Stimulated activated CD8-positive, alpha-beta memory T cell treated with anti-CD3 and anti-CD28 coated beads, Interleukin-7, amount 100 ng/mL, for 48 hours (primary cell): ENCODE data around the gene BABAM1.

Source experiments
- DNase-seq, 2 donors: peaks; one replicate each; pipeline ENCODE4 v3.0.0-alpha.2; 2020; ENCODE audit warnings: low read depth in 1 of 2; ENCODE audit errors: extremely low read depth in 1 of 2

BABAM1 gene

GRCh38 chr19:17320435-17320834, 53.2 kb downstream of the BABAM1 start:
- DNase-seq: no peak

DNA sequence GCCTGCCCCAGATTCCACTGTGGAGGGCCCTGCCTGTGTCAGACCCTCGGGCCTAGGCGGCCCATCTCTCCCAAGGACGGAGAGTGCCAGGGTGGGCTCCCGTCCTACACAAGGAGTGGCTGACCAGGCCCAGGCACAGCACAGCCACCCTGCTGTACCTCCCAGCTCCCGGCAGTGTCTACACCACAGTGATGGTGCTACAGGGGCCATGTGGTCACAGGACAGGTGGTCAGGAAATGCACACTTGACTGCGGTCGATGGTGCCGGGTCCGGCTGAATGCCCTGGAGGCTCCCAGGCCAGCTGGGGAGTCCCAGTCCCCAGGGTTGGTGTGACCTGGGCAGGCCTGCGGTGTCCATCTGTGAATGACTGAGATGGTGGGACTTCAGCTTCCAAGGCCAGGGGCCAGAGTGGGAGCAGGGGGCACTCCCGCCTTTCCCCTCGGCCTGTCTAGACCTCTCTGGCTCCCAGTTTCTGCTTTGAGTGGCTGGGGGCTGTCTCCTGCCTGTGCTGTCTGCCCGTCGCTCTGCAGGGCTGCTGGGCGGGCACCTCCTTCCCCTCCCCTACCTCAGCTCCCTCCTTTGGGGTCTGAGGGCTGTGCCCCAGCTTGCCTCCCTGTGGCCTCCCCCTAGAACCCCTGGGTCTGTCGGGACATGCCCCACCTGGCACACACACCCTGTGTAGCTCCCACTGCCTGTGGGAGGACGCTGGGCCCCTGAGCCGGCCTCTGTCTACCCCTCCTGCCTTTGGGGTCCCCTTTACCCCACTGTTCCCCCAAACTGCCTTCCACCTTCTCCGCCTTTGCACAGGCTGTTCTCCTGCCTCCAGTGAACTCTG, 54.6 kb downstream of the BABAM1 start:
- DNase-seq: no peak

DNA sequence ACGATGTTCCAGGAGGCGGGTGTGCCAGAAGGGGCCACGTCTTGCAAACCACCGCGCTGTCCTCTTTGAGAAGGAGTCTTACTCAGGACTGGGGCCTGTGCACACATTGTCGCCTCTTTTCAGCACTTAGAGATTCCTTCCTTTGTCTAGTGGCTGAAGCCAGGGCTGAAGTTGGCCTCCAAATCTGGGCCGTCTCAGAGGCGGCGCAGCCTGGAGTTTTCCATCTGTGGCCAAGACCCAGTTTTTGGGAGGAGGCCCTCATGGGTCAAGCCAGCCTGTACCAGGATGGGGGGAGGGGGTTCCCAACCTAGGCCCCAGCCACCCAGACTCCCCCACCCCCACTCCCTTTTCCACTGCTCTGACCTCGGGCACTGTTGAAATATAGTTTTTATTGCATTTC, 55.6 kb downstream of the BABAM1 start:
- DNase-seq: no peak

DNA sequence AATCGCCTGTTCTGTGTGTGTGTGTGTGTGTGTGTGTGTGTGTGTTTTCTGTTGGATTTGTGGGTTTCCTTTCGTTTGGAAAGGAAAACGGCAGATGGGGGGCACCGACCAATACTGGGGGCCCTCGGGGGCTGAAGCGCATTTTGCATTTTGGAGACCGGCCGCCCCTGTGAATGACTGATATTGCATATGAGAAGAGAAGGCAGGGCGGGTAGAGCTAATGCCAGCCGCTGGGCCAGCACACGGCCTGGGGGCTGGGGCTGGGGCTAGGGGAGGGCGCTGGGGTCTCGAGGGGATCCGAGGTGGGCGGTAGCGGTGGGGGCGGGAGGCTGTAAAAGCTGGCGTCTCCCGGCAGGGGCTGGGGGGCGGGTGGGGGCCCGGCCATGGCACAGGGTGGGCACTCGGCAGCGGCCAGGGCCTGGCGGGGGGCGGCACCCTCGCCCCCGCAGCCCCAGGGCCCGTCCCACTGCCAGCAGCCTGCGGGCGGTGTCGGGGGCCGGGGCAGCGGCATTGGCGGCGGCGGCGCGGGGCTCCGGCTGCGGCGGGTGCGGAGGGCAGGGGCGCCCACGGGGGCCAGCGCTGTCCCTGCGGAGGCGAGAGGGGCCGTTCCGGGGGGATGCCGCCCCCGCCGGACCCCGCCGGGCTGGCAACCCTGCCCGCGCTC, 56.2 kb downstream of the BABAM1 start:
- no peak for DNase-seq

DNA sequence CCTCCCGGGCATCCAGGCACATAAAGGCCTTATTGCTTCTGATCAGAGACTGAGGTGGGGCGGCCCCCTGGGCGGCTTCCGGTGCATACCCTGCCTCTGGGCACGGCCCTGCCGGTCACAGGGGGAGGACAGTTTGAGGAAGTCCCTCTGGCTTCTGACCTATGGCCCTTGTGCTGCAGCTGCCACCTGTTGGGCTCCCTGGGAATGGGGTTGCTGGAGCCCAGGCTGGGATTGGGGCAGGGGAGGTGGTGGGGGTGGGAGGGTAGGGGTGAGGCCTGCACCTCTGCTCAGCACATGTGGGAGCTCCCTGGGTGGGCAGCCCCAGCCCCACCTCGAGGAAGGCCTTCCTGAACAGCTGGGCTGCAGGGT, 56.7 kb downstream of the BABAM1 start:
- no peak for DNase-seq

DNA sequence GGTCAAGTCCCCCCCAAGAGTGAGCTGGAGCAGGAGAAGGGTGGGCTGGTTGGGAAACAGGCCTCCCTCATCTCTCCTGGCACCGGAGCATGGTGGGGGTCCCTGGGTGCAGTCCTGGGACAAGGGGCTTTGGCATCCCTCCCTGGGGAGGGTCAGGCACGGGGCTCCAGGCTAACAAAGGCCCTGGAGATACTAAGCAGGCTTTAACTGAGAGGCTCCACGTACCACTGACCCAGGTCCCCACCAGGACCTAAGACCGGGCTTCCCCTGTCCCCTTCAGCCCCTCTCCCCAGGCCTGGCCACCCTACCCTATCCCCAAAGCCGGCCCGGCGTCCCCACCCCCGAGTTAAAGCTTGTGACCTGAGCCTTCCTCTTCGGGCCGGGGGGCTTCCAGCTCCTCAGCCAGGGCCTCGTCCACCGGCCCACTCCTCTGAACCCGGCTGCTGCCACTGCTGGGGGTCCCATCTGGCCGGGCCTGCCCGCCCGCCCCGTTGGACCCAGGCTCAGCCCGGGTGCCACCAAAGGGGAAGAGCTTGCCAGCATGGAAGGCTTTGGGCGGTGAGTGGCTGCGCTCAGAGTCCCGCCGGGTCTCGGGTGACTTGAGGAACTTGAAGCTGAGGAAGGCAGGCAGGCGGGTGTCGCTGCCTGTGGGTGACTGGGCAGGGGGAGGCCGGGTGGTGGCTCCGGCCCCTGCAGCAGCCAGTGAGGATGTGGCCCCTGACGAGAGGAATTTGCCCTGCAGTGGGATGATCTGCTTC, 57.3 kb downstream of the BABAM1 start:
- no peak for DNase-seq

DNA sequence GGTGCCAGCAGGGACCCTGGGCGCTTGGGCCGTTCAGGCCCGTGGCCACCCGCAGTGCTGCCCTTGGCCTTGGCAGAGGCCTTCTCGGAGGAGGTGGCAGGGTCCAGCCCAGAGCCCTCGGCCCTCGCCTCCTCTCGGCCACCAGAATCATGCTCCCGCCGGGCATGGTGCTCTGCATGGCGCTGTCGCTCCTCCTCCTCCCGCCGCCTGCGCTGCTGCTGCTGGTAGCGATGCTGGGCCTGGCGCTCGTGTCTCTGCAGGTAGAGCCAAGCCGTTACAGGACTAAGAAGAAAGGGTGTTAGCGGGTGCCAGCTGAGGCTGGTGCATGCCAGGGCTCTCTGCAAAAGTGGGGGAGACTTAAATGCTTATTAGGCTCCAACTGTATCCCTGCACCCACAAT, 57.9 kb downstream of the BABAM1 start:
- no peak for DNase-seq

DNA sequence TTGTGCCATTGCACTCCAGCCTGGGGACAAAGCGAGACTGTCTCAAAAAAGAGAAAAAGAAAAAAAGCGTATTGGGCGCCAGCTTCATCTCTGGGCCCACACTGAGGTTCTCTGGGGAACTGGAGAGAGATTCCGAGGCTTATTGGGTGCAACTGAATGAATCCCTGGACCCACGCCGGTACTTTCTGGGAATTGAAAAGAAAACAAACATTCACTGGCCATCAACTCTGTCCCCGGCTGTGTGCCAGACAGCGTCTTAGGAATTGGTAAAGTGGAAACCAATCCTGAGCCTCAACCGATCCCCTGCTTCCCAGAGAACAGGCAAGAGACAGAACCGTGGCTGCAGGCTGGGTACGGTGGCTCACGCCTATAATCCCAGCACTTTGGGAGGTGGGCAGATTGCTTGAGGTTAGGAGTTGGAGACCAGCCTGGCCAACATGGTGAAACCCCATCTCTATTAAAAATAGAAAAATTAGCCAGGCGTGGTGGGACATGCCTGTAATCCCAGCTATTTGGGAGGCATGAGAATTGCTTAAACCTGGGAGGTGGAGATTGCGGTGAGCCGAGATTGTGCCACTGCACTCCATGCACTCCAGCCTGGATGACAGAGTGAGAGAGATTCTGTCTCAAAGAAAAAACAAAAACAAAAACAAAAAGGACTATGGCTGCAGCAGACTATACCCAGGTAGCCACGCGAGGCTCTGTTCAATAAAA, 58.8 kb downstream of the BABAM1 start:
- DNase-seq: no peak

DNA sequence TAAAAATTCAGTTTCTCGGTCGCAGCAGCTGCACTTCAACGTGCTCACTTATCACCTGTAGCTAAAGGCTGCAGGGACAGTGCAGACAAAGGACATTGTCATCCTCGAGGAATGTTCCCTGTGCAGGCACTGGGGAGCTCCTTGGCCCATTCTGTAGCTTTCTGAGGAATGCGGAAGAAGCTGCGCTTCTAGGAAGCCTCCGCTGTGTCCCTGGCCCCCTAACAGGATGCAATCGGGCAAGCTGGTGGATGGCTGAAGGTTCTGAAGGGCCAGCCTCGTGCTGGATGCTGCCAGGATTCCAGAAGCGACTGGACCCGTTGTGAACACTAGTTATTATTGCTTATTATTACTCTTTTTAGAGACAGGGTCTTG, 59.3 kb downstream of the BABAM1 start:
- no peak for DNase-seq

DNA sequence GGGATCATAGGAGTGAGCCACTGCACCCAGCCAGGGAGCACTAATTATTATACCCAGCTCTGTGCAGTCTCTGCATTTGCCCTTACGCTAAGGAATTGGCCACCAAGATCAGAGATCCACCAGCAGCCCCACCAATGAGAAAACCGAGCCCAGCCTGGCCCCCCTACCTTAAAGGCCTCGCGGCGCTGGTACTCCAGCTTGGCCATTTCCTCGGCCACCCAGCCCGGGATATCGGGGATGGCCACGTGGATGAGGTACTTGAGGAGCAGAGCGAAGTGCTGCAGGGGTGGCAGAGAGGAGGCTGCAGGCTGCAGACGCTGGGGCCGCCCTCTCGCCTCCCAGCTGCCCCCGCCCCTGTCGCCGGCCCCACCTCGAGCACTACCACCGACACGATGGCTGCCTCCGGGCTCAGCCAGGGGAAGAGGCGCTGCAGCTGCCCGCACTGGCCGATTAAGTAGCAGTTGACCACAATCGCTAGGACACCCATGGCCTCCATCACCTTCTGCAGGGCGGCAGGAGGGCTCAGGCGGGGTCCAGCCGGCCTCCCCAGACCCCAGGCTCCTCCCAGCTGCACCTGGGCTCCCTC, 59.9 kb downstream of the BABAM1 start:
- DNase-seq: no peak

DNA sequence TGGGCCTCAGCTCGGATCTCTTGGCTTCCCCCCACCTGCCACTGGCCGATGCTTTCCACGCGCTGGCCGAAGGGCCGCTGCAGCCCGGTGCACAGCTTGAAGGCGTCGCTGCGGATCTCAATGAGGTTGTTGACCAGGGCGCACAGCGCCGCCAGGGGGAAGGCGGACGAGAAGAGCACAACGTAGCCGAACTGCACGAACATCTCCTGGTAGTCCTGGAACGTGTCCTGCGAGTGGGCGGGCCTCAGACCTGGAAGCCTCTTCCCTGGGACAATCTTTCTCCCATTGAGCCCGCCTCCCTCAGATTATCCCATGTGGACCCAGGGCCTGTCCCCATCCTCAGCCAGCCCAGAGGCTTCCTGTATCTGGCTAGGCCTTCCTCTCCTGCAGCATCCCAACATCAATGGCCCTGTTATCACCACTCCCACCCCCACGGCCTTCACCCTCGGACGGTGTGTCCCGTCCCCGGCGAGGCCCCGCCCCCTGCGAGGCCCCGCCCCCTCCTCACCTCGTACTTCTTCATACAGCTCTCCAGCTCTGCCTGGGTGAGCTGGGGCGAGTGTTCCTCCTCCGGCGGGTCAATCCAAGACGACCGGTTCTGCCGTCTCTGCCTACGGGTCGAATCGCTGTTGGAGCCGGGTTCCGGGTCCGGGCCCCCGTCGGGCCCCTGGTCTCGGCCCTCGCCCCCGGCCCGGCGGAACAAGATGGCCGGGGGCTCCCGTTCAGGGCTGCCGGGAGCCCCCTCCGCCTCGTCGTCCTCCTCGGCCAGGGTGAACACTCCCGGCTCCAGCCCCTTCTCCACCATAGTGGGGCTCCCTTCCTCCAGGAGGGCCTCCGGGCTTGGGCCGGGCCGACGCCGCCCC, 60.6 kb downstream of the BABAM1 start:
- no peak for DNase-seq
